Right lobe of liver (tissue), 6 donors: Measurements from ENCODE around the gene DDX31. TPM values are rescaled to one million over a fixed set of nuclear protein-coding genes. Genes with fewer than 3 reads are reported as not detected.

Experiments
- ATAC-seq, 4 donors: fragments of 200-7000 bp; cut with Tn5 transposase; one replicate each; pipeline ENCODE4 v1.9.1; 2020; ENCODE audit warnings: mild to moderate bottlenecking in 4 of 4, moderate library complexity in 4 of 4
- DNase-seq, 3 donors: peaks; one replicate each; pipeline ENCODE4 v3.0.0-alpha.2; 2020
- H3K27ac ChIP-seq, 3 donors: fragments of 200-600 bp; one replicate each; pipeline ENCODE4 v1.8.0; 2022
- H3K27me3 ChIP-seq, 2 donors: fragments of 200-600 bp; one replicate each; pipeline ENCODE4 v1.8.0; 2022
- H3K36me3 ChIP-seq, 4 donors: fragments of 200-600 bp; sonication (generic) in 1 of 4; one replicate each; pipeline versions ENCODE4 v1.5.1 to v1.8.0; 2017 to 2022; ENCODE audit warnings: control low read depth in 1 of 4
- H3K4me1 ChIP-seq, 4 donors: fragments of 200-600 bp; sonication (generic) in 1 of 4; one replicate each; pipeline versions ENCODE4 v1.5.1 to v1.8.0; 2017 to 2022; ENCODE audit warnings: control low read depth in 1 of 4
- H3K4me3 ChIP-seq, 3 donors: fragments of 200-600 bp; one replicate each; pipeline ENCODE4 v1.8.0; 2022
- H3K9me3 ChIP-seq, 4 donors: fragments of 200-600 bp; sonication (generic) in 1 of 4; one replicate each; pipeline versions ENCODE4 v1.5.1 to v1.8.0; 2017 to 2022; ENCODE audit warnings: control low read depth in 1 of 4
- CTCF ChIP-seq, 4 donors: fragments of 200-600 bp in 3 of 4; fragments of 450-650 bp in 1 of 4; IDR thresholded peaks; one replicate each; pipeline versions ENCODE4 v1.5.1 to v1.8.0; 2016 to 2022; ENCODE audit warnings: antibody characterized with exemption in 4 of 4, mild to moderate bottlenecking in 2 of 4
- POLR2A ChIP-seq: fragments of 450-650 bp; IDR thresholded peaks from one replicate; pipeline ENCODE4 v1.6.1; 2017; ENCODE audit warnings: antibody characterized with exemption, mild to moderate bottlenecking
- WGBS: methylation state at CpG from one replicate; pipeline ENCODE4 v1.1.6; 2018; ENCODE audit warnings: low coverage, low lambda C conversion rate; ENCODE audit not compliant: insufficient coverage; ENCODE audit errors: missing lambda C conversion rate; 5-methylcytosine and 5-hydroxymethylcytosine counted together
- intact Hi-C, 2 donors: fragments of 100-400 bp; cut with DNase I; formaldehyde crosslinking; loops; one replicate each; pipeline versions ENCODE4 v1.11.2 to v1.14.1; 2022
- total RNA-seq, 6 experiments: library from RNA; depleted of rRNA in 2 of 6; stranded (reverse); fragments of >200 nt in 2 of 6; fragmentation: NEBNext Ultra II Directional in 3 of 6; extraction: Animal tissue kit (Norgen Biotek cat#: 25700) in 3 of 6; gene quantifications; one replicate each; pipeline versions ENCODE4 v1.1.0 to v1.2.4, GENCODE V29; 2016 to 2023
- donor health status: DM: no; HTN: yes; CAD: no.
- donor health status: DM: no; HTN: no; CAD: no.
- donor health status: DM: no; HTN: no; CAD: no.
- donor health status: DM: no; HTN: yes; CAD: no.
- donor health status: DM: no; HTN: yes; CAD: no.

DDX31 gene
- total RNA-seq, 6 experiments from 2014 or later: 7.1 to 8.7 (median 8.0) TPM

GRCh38 chr9:132584601-132585560 is 84.9 kb downstream of the DDX31 start:
- intact Hi-C loops: no loop called here
- Histone ChIP-seq H3K4me3 (no peak overlapping the region), H3K27me3 (peaks cover 15 to 82% of the 10 kb centered on the region in 2 donors), H3K36me3 (no peaks in the 10 kb centered on the region), H3K4me1 (peaks cover 0 to 5% (median 0%) of the 10 kb centered on the region in 4 donors), H3K27ac (no peak overlapping the region), H3K9me3 (no peaks in the 10 kb centered on the region)
- TF ChIP-seq CTCF (IDR thresholded peaks at IDR 0.05) (no peak), POLR2A (no peak)
- WGBS: 7% methylated on average over 30 of the region's 30 CpGs
- ATAC-seq (no peak), DNase-seq (peak in 1 of 3 donors; percentile 39)

- Histone ChIP-seq H3K27me3 (peaks cover 11 to 83% of the 10 kb centered on the region in 2 donors), H3K36me3 (no peaks in the 10 kb centered on the region), H3K9me3 (no peaks in the 10 kb centered on the region), H3K4me1 (peaks cover 0 to 5% (median 0%) of the 10 kb centered on the region in 4 donors), H3K4me3 (no peak overlapping the region), H3K27ac (no peak overlapping the region)
- intact Hi-C loops: no loop called here
- 5% methylated on average over 7 of the region's 8 CpGs for WGBS
- ATAC-seq (no peak), DNase-seq (peak in 1 of 3 donors; percentile 5)
- TF ChIP-seq POLR2A (no peak), CTCF (IDR thresholded peaks at IDR 0.05) (no peak)
These were observed 86.0 kb downstream of the DDX31 start for GRCh38 chr9:132583584-132584304.

- 13% methylated on average over 22 of the region's 37 CpGs for WGBS
- Histone ChIP-seq H3K9me3 (no peaks in the 10 kb centered on the region), H3K4me1 (peaks cover 0 to 5% (median 0%) of the 10 kb centered on the region in 4 donors), H3K27ac (no peak overlapping the region), H3K27me3 (peaks cover 11 to 87% of the 10 kb centered on the region in 2 donors), H3K36me3 (no peaks in the 10 kb centered on the region), H3K4me3 (no peak overlapping the region)
- DNase-seq (peak in 1 of 3 donors; percentile 42), ATAC-seq (no peak)
- no peak for TF ChIP-seq POLR2A
- no peak for TF ChIP-seq CTCF (IDR thresholded peaks at IDR 0.05)
- intact Hi-C loops: no loop called here
These were observed 86.8 kb downstream of the DDX31 start for GRCh38 chr9:132582786-132583583.

- intact Hi-C loops: no loop called here
- ATAC-seq: no peak
- WGBS: 10% methylated on average over 17 of the region's 36 CpGs
- peaks cover 0 to 5% (median 0%) of the 10 kb centered on the region in 4 donors for H3K4me1 ChIP-seq
- peak within 1 kb of the TSS in 1 of 3 donors; percentile 15 for H3K4me3 ChIP-seq
- no peaks in the 10 kb centered on the region for H3K36me3 ChIP-seq
- no peaks in the 10 kb centered on the region for H3K9me3 ChIP-seq
- peaks cover 11 to 81% of the 10 kb centered on the region in 2 donors for H3K27me3 ChIP-seq
- H3K27ac ChIP-seq: no peak within 1 kb of the TSS
- TF ChIP-seq POLR2A (no peak), CTCF (IDR thresholded peaks at IDR 0.05) (no peak)
- peak in 1 of 3 donors; percentile 46 for DNase-seq
These were observed 87.5 kb downstream of the DDX31 start, which contains the start of gene BARHL1 for GRCh38 chr9:132582276-132582785. Gene BARHL1, plus strand, starts transcription at chr9:132582606. Its CDS starts 192 bp downstream, at chr9:132582798.
